ENCODE results near the gene NMBR. TPM values are rescaled to one million over a fixed set of nuclear protein-coding genes. Genes with fewer than 3 reads are reported as not detected.

Gene NMBR
- total RNA-seq, 1 experiment from 2014 or later, result not detected

- Histone ChIP-seq H2AFZ (ENCODE audit: low read length) (no peak overlapping the region), H3K23me2 (ENCODE audit: insufficient read length, low read depth, low read length, poor library complexity, severe bottlenecking) (no peaks in the 10 kb centered on the region), H2BK120ac (ENCODE audit: low read depth, low read length, poor library complexity, severe bottlenecking) (no peak overlapping the region), H3K14ac (ENCODE audit: insufficient read depth, low read length) (no peak overlapping the region), H4K8ac (replicated peaks; ENCODE audit: insufficient read length, low read depth, low read length) (no peak overlapping the region), H2BK15ac (ENCODE audit: low read depth, low read length) (no peak overlapping the region), H4K20me1 (ENCODE audit: control insufficient read depth, insufficient read depth, insufficient read length) (no peaks in the 10 kb centered on the region), H3T11ph (ENCODE audit: low read length) (no peak overlapping the region), H2BK20ac (ENCODE audit: low read depth, low read length, poor library complexity, severe bottlenecking) (no peak overlapping the region), H3K9me3 (ENCODE audit: control insufficient read depth, low read depth, low read length) (no peaks in the 10 kb centered on the region), H4K91ac (ENCODE audit: insufficient read length, low read depth, low read length) (no peak overlapping the region), H3K79me1 (ENCODE audit: insufficient read depth, low read depth, low read length, poor library complexity, severe bottlenecking) (no peaks in the 10 kb centered on the region), H3K4me2 (ENCODE audit: insufficient read depth, insufficient read length, low read length) (no peak overlapping the region), H2AK5ac (ENCODE audit: insufficient read length, low read length) (no peak overlapping the region), H3K4ac (ENCODE audit: low read depth, low read length) (no peak overlapping the region), H3K27ac (ENCODE audit: insufficient read length, low read depth, low read length) (no peak overlapping the region), H3K27me3 (ENCODE audit: insufficient read depth, low read length) (no peaks in the 10 kb centered on the region), H3K9ac (ENCODE audit: extremely low read depth, insufficient read length, low read length) (no peak overlapping the region), H2BK12ac (ENCODE audit: insufficient read length, low read depth, low read length) (no peak overlapping the region), H3K23ac (ENCODE audit: insufficient read length, low read depth, low read length) (no peak overlapping the region), H4K5ac (ENCODE audit: insufficient read length, low read depth, low read length) (no peak overlapping the region), H3K56ac (ENCODE audit: insufficient read length, low read depth, low read length) (no peak overlapping the region), H2BK5ac (ENCODE audit: insufficient read length, low read length) (no peak overlapping the region), H3K79me2 (ENCODE audit: insufficient read depth, low read length) (no peaks in the 10 kb centered on the region), H3K18ac (ENCODE audit: insufficient read length, low read depth, low read length) (no peak overlapping the region), H3K4me1 (ENCODE audit: insufficient read depth, low read length) (no peaks in the 10 kb centered on the region)
- Mint-ChIP-seq H3K4me3 (no peak overlapping the region), H3K27ac (no peak overlapping the region), H3K27me3 (ENCODE audit: low read depth) (no peaks in the 10 kb centered on the region), H3K4me1 (no peaks in the 10 kb centered on the region), H3K36me3 (ENCODE audit: insufficient read depth in 1 of 3, low read depth in 3 of 3) (peaks cover 8 to 38% (median 30%) of the 10 kb centered on the region in 3 experiments; a peak in 6 of 7 replicates), H3K9me3 (no peaks in the 10 kb centered on the region)
- TF ChIP-seq, protein P1, sequence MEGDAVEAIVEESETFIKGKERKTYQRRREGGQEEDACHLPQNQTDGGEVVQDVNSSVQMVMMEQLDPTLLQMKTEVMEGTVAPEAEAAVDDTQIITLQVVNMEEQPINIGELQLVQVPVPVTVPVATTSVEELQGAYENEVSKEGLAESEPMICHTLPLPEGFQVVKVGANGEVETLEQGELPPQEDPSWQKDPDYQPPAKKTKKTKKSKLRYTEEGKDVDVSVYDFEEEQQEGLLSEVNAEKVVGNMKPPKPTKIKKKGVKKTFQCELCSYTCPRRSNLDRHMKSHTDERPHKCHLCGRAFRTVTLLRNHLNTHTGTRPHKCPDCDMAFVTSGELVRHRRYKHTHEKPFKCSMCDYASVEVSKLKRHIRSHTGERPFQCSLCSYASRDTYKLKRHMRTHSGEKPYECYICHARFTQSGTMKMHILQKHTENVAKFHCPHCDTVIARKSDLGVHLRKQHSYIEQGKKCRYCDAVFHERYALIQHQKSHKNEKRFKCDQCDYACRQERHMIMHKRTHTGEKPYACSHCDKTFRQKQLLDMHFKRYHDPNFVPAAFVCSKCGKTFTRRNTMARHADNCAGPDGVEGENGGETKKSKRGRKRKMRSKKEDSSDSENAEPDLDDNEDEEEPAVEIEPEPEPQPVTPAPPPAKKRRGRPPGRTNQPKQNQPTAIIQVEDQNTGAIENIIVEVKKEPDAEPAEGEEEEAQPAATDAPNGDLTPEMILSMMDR (conservative IDR thresholded peaks at IDR 0.05), result no peak
- DNase-seq, result no peak
Observed at GRCh38 chr6:142172758-142173157, 25.8 kb upstream of the NMBR start.

Measured in H9 (cell line).